HG02678 (cell line): ENCODE data around the gene SCN5A.

ENCODE experiments used
- ATAC-seq: cut with Tn5 transposase; IDR thresholded peaks from one replicate; pipeline ENCODE4 v1.9.1; 2021; ENCODE audit warnings: mild to moderate bottlenecking, moderate library complexity; ENCODE audit not compliant: unreplicated experiment

SCN5A gene

DNA sequence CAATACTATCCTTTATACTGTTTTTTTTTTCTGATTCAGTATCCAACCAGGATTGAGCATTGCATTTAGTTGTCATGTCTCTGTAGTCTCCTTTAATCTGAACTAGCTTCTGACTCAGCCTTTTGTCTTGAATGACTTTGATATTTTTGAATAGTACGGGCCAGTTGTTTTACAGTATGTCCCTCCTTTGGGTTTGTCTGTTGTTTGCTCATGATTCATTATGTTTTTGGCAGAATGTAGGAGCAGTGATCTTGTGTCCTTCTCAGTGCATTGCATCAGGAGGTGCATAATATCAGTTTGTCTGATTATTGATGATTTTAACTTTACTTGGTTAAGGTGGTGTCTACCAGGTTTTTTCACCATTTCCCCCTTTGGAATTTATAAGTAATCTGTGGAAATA lies 132.8 kb downstream of the SCN5A start:
- ATAC-seq = no peak

DNA sequence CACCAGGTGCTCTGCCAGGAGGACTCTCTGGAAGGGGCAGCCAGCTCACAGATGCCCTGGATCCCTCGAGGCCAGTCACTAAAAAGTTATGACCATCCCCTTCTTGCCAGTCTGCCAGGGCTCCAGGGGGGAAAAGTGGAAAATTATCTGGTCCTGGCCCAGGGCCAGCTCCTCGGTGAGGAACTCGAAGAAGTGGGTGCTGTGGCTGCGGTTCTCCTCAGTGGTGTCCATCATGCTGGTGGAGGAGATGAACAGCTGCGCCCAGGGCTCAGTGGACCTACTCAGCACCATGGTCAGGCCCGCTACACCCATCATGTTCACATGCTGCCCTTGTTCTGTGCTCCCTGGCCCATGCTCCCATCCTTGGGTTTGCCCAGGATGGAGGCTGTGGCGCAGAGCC lies 134.1 kb downstream of the SCN5A start:
- no peak for ATAC-seq

DNA sequence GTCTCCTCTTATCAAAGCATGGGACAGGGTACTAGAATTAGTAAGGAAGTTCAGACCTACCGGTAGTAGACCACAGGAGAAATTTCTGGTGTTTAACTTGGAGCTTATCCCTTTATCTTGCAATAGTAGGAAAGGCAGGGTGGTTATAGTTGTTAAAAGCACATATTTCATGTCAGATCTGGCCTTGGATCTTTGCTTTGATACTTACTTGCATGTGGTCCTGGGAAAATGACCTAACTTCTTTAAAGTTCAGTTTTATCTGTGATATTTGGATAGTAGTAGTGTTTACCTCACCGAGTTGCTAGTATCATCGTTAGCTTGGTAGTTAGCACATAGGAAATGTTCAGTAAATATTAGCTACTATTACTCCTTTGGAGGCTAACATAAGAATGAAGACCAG lies 137.9 kb downstream of the SCN5A start:
- no peak for ATAC-seq

DNA sequence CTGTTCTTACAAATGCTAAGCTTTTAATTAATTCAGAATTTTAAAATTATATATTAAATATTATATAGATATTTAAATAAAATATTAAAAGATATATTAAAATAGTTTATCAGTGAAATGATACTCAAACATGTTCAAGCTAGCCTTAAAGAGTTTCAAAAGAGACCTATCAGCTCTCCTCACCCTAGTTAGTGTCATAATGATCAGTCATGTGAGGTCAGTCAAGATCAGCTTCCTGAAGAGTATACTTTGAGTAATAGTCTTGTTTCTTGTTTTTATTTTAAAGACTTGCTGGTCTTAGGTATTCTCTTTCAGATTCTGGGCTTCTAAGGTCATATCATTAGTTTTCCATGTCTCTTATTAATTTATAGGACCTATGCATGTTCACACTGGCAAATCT lies 138.9 kb downstream of the SCN5A start:
- ATAC-seq = no peak

DNA sequence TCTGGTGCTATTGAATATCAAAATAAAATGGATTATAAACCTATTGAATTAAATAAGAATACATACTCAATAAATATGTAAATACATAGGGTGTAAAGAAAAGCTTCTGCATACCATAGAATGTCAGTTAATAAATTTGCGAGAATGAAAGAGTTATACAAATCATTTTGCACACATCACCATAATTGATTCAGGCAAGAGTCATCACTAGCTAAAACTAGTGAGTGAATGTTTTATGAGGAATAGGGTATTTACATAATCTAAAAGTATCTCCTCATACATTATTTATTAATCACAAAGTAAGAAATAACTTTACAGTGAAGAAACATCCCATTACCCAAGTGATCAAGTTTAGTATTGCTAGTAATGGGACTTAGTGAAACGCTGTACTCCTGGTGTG lies 139.8 kb downstream of the SCN5A start:
- no peak for ATAC-seq

DNA sequence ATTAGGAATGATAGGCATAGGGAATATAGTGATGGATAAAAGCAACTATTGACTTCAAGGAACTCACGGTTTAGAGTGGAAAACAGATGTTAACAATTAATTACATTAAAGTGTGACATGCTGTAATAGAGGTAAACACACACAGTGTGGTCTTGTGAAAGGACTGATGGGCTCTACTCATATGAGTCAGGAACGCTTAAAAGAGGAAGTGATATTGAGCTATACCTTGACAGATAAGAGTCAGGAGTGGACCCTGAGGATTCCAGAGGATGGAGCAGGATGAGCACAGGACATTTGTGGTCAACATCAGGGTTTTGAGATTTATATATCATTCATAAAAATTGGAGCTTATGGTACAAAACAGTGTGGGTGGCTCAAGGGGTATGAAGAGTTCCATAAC lies 142.4 kb downstream of the SCN5A start:
- ATAC-seq = peak; percentile 99

DNA sequence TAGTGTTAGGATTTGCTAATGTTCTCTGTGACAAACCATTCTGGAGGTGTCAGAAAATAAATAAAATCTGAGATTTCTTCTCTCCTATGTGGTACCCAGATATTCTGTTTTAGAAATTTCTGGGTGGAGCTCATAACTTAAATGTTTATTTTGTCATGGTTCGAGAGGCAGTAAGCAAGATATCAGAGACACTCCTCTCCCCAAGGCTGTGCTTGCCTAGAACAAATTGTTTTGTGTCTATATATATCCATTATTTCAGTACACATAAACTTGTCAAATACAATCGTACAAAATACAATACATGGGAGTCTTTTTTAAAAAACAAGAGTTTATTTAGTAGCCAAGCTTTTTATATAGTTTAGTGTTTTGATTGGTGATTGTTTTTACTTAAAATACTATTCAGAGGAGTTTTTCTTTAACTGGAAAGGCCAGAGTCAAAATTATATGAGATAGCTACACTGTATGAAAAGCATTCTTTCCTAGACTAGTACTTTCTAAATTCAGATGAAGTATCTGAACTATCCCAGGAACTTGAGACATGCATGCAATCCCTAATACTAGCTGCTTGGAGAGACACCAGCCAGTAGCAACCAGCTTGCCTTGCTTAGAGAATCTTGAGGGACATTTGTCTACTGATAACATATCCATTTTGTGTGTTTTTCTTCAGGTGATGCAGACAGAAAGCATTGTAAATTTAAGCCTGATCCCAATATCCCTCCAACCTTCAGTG lies 148.6 kb downstream of the SCN5A start:
- ATAC-seq = no peak
